Neural cell (in vitro differentiated cells): ENCODE data around the gene STEAP4. TPM values are rescaled to one million over a fixed set of nuclear protein-coding genes. Genes with fewer than 3 reads are reported as not detected.

Experiments
- H2AFZ ChIP-seq: fragments of 200-600, 300-800 bp; sonication (generic), shearing (Covaris generic); 2 replicates; pipeline ENCODE4 v1.6.0; 2014; ENCODE audit warnings: low read depth, mild to moderate bottlenecking, antibody characterized with exemption, low read length, moderate library complexity
- H3F3A ChIP-seq: fragments of 200-600 bp; shearing (Covaris generic); 2 replicates; pipeline ENCODE4 v1.6.1; 2016; ENCODE audit warnings: mild to moderate bottlenecking, moderate library complexity, mixed read lengths, antibody characterized with exemption, low read length; ENCODE audit not compliant: insufficient read depth, poor library complexity, severe bottlenecking
- H3K27ac ChIP-seq: fragments of 200-600, 300-800 bp; sonication (generic), shearing (Covaris generic); 2 replicates; pipeline ENCODE4 v1.5.1; 2014; ENCODE audit warnings: mild to moderate bottlenecking, low read length, moderate library complexity
- H3K27me3 ChIP-seq: fragments of 300-800, 200-600 bp; sonication (generic), shearing (Covaris generic); 2 replicates; pipeline ENCODE4 v1.6.0; 2014; ENCODE audit warnings: mild to moderate bottlenecking, low read depth, low read length, moderate library complexity; ENCODE audit not compliant: insufficient read depth
- H3K36me3 ChIP-seq: fragments of 300-800, 200-600 bp; sonication (generic), shearing (Covaris generic); 2 replicates; pipeline ENCODE4 v1.5.1; 2014; ENCODE audit warnings: mild to moderate bottlenecking, antibody characterized with exemption, low read length, moderate library complexity; ENCODE audit not compliant: insufficient read depth
- H3K4me2 ChIP-seq: fragments of 300-800, 200-600 bp; sonication (generic), shearing (Covaris generic); 2 replicates; pipeline ENCODE4 v1.6.0; 2014; ENCODE audit warnings: mild to moderate bottlenecking, low read length
- H3K4me3 ChIP-seq: fragments of 300-800, 200-600 bp; sonication (generic), shearing (Covaris generic); 2 replicates; pipeline ENCODE4 v1.5.1; 2014; ENCODE audit warnings: mild to moderate bottlenecking, low read length, moderate library complexity
- H3K79me2 ChIP-seq: fragments of 200-600 bp; shearing (Covaris generic); replicated peaks from 2 replicates; pipeline ENCODE4 v1.6.0; 2014; ENCODE audit warnings: mild to moderate bottlenecking, low read length, moderate library complexity; ENCODE audit not compliant: insufficient read depth
- H3K9ac ChIP-seq: fragments of 300-800, 200-600 bp; sonication (generic), shearing (Covaris generic); 2 replicates; pipeline ENCODE4 v1.6.1; 2016; ENCODE audit warnings: mild to moderate bottlenecking, low read length, mixed read lengths
- H3K9me2 ChIP-seq: fragments of 200-600 bp; shearing (Covaris generic); 2 replicates; pipeline ENCODE4 v1.6.1; 2016; ENCODE audit warnings: mild to moderate bottlenecking, low read length, mixed read lengths; ENCODE audit not compliant: insufficient read depth
- H3K9me3 ChIP-seq: fragments of 200-600, 300-800 bp; sonication (generic), shearing (Covaris generic); 2 replicates; pipeline ENCODE4 v1.6.1; 2016; ENCODE audit warnings: mild to moderate bottlenecking, mixed run types, low read length, moderate library complexity, mixed read lengths
- H4K20me1 ChIP-seq: fragments of 200-600 bp; shearing (Covaris generic); 2 replicates; pipeline ENCODE4 v1.6.1; 2016; ENCODE audit warnings: mild to moderate bottlenecking, mixed run types; ENCODE audit not compliant: insufficient read depth
- CTCF ChIP-seq: fragments of 450-650 bp; IDR thresholded peaks from 2 replicates; pipeline ENCODE4 v1.5.1; 2014; ENCODE audit warnings: antibody characterized with exemption, mild to moderate bottlenecking, moderate library complexity; ENCODE audit not compliant: poor library complexity, severe bottlenecking
- EP300 ChIP-seq: fragments of 450-650 bp; conservative IDR thresholded peaks from 2 replicates; pipeline ENCODE4 v1.6.1; 2014; ENCODE audit warnings: antibody characterized with exemption, mild to moderate bottlenecking, moderate library complexity; ENCODE audit not compliant: poor library complexity, severe bottlenecking
- EZH2 ChIP-seq: fragments of 200-600, 300-800 bp; shearing (Covaris generic), sonication (generic); IDR thresholded peaks from 2 replicates; pipeline ENCODE4 v1.6.1; 2014; ENCODE audit warnings: antibody characterized with exemption, low read length, borderline replicate concordance, mild to moderate bottlenecking; ENCODE audit not compliant: insufficient read depth, poor library complexity, severe bottlenecking
- MXI1 ChIP-seq: fragments of 450-650 bp; conservative IDR thresholded peaks from 2 replicates; pipeline ENCODE4 v1.6.1; 2014; ENCODE audit warnings: antibody characterized with exemption, mild to moderate bottlenecking; ENCODE audit not compliant: poor library complexity, severe bottlenecking
- POLR2AphosphoS5 ChIP-seq: IDR thresholded peaks from 2 replicates; pipeline ENCODE4 v1.6.1; 2012
- RAD21 ChIP-seq: fragments of 450-650 bp; conservative IDR thresholded peaks from 2 replicates; pipeline ENCODE4 v1.6.1; 2014; ENCODE audit warnings: antibody characterized with exemption, mild to moderate bottlenecking, moderate library complexity
- REST ChIP-seq: IDR thresholded peaks from 2 replicates; pipeline ENCODE4 v1.6.1; 2012; ENCODE audit warnings: borderline replicate concordance
- SMC3 ChIP-seq: fragments of 450-650 bp; conservative IDR thresholded peaks from 2 replicates; pipeline ENCODE4 v1.6.1; 2014; ENCODE audit warnings: antibody characterized with exemption, mild to moderate bottlenecking, moderate library complexity; ENCODE audit not compliant: poor library complexity
- TAF1 ChIP-seq: IDR thresholded peaks from 2 replicates; pipeline ENCODE4 v1.6.1; 2012; ENCODE audit warnings: low read depth
- polyA plus RNA-seq: library from polyadenylated mRNA; depleted of rRNA; stranded (reverse); fragments of >200 nt; gene quantifications from 2 replicates; pipeline ENCODE4 v1.2.3, GENCODE V29; 2014

The STEAP4 gene
- polyA plus RNA-seq, 1 donor from 2014 or later = not detected

- no peaks in the 10 kb centered on the region for H3K36me3 ChIP-seq
- TF ChIP-seq EZH2 (no peak), REST (no peak), MXI1 (no peak), SMC3 (no peak), CTCF (no peak), POLR2AphosphoS5 (no peak), RAD21 (no peak), EP300 (no peak), TAF1 (no peak)
- H3K27me3 ChIP-seq = no peaks in the 10 kb centered on the region
These were observed 18.0 kb upstream of the STEAP4 start for GRCh38 chr7:88324699-88325098.

DNA sequence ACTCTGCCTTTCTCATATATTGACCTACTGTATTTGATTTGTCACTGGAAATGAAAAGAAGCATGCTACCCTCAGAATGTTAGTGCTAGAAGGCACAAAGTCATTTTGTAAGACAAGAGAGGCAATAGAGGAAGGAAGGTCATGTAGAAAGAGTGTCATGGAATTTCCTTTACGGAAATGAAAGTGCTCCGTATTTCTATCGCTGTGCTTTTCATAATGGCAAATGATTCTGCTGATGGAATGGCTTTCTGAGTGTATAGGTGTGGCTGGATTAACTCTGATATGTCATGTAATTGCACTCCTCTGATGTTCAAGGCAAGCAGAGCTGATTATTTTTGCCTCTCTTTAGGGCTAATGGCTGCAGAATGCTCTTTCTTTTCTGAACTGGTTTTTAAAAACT is 15.5 kb upstream of the STEAP4 start:
- Histone ChIP-seq H3K9me2 (no peaks in the 10 kb centered on the region), H3K79me2 (no peaks in the 10 kb centered on the region)

More at GRCh38 chr7:88324699-88325098, 18.0 kb upstream of the STEAP4 start:
- no peaks in the 10 kb centered on the region for H3K9me2 ChIP-seq
- no peak overlapping the region for H3K27ac ChIP-seq
- H3K9me3 ChIP-seq = no peaks in the 10 kb centered on the region
- H4K20me1 ChIP-seq = no peaks in the 10 kb centered on the region
- no peaks in the 10 kb centered on the region for H3K79me2 ChIP-seq
- no peaks in the 10 kb centered on the region for H3F3A ChIP-seq
- H2AFZ ChIP-seq = no peak overlapping the region
- no peak overlapping the region for H3K4me3 ChIP-seq
- H3K4me2 ChIP-seq = no peak overlapping the region
- no peak overlapping the region for H3K9ac ChIP-seq

More for the DNA sequence above, 15.5 kb upstream of the STEAP4 start:
- Histone ChIP-seq H3K4me3 (no peak overlapping the region), H2AFZ (no peak overlapping the region), H3K27me3 (no peaks in the 10 kb centered on the region), H3F3A (no peaks in the 10 kb centered on the region), H3K36me3 (no peaks in the 10 kb centered on the region), H3K9me3 (no peaks in the 10 kb centered on the region), H3K27ac (no peak overlapping the region), H3K4me2 (no peak overlapping the region), H3K9ac (no peak overlapping the region), H4K20me1 (no peaks in the 10 kb centered on the region)
- TF ChIP-seq REST (no peak), EP300 (no peak), TAF1 (no peak), RAD21 (no peak), MXI1 (no peak), CTCF (no peak), POLR2AphosphoS5 (no peak), SMC3 (no peak), EZH2 (no peak)
